Activated T-cell treated with anti-CD3 and anti-CD28 coated beads for 4 hours (primary cell): Measurements from ENCODE around the gene ALDH1L2.

Experiments
- DNase-seq: peaks from one replicate; pipeline ENCODE4 v3.0.0-alpha.2; 2020

The ALDH1L2 gene

DNA sequence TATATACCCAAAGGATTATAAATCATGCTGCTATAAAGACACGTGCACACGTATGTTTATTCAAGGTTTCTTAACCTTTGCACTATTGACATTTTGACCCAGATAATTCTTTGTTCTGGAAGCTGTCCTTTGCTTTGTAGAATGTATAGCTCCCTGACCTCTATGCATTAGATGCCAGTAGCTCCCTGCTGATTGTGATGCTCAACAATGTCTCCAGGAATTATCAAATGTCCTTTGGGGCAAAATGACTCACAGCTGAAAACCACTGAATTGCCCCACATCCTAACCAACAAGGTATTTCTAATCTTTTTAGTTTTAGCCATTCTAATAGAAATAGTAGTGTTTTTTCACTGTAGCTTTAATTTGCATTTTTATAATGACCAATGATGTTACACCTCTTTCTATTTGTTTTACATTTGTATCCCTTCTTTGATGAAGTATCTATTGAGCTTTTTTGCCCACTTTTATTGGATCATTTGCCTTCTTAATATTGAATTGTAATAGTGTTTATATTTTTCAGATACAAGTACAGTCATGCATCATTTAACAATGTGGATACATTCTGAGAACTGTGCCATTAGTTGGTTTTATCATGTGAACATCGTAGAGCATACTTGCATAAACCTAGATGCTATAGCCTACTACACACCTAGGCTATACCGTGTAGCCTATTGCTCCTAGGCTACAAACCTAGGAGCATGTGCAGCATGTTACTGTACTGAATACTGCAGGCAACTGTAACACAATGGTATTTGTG, 108.5 kb downstream of the ALDH1L2 start:
- DNase-seq, result no peak

DNA sequence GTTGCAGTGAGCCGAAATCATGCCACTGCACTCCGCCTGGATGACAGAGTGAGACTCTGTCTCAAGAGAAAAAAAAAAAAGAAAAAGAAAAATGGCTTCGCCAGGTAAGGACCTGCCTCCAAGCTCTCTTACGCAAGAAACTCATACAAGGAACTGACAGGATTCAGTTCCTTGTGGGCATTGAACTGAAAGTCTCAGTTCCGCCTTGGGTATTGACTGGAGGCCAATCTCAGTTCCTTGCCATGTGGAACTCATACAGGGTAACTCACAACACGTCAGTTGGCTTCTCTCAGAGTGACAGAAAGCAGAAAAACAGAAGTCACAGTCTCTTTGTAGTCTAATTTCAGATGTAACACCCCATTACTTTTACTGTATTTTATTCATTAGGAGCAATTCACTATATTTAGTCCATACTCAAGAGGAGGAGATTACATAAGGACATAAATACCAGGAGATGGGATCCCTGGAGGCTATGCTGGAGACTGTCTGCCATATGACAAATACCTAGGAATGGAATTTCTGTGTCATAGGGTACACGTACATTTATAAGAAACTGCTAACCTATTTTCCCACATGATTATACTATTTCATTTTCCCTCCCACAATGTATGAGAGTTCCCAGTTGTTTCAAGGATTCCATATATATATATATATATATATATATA, 109.5 kb downstream of the ALDH1L2 start:
- DNase-seq, result no peak

DNA sequence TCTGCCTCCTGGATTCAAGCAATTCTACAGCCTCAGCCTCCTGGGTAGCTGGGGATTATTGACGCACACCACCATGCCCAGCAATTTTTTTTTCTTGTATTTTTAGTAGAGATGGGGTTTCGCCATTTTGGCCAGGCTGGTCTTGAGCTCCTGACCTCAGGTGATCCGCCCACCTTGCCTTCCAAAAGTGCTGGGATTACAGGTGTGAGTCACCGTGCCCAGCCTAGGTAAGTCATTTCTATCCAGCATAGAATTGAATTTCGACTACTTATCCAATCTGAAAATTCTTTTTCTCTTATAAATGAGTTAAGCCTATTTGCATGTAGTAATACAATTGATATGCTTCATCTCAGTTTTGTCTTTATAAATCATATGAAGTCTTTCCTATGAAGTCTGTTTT, 111.0 kb downstream of the ALDH1L2 start:
- DNase-seq, result no peak

DNA sequence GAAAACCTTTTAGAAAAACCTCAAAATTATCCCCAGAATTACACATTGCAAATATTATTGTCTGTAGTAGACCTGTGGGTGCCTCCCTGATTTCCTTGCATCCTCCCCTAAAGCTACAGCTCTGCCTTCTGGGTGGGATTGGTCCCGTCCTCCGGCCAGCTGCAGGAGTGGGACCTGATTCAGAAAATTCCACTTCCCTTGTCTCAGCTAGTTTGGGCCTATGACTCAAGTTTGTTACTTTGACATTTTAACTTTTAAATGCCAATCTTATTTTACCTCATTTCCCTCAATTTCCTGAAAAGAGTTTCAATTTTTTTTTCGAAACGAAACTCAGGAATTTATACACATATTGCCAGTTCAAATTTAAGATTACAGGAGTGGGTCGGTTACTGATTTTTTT, 113.0 kb downstream of the ALDH1L2 start:
- DNase-seq, result no peak
